NCI-H2081 (cell line): Measurements from ENCODE around the gene BPIFA2.

Experiments
- DNase-seq, 2 experiments: peaks; one replicate each; lab custom pipeline; 2025; lab: John Stamatoyannopoulos, UW

BPIFA2 gene

DNA sequence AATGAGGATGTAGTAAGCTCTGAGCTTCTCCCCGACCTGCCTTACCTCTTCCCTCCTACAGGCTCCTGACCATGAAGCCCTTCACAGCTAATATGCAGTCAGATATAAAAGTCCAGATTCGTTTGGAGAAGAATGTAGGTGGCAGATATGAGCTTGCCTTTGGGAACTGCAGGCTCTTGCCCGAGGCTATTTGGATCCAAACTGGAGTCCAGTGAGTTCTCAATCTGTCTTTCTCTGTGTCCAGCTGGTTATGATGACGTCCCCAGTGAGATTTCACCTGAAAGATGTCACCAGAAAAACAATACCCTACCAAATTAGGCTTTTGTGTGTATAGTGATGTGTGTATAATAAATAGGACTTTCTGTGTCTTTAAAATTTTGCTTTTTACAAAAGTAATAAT lies 34.5 kb downstream of the BPIFA2 start:
- no peak for DNase-seq

DNA sequence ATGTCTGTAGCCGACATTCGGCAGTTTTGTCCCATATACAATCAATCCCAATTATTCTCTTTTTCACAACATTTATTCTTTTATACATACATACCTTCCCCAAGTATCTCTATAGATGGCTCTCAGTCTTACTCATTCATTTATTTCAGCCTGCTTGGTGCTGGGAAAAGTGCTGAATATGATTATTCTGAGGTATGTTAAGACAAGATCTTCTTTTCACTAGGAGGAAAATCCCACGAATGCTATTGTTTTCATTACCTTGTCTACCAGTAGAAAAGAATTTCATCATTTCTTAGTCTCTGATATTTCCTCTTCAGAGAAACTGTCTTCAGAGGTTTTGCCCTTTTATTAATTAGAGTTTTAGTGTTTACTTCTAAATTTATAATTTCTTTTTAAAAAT lies 35.5 kb downstream of the BPIFA2 start:
- DNase-seq: no peak

DNA sequence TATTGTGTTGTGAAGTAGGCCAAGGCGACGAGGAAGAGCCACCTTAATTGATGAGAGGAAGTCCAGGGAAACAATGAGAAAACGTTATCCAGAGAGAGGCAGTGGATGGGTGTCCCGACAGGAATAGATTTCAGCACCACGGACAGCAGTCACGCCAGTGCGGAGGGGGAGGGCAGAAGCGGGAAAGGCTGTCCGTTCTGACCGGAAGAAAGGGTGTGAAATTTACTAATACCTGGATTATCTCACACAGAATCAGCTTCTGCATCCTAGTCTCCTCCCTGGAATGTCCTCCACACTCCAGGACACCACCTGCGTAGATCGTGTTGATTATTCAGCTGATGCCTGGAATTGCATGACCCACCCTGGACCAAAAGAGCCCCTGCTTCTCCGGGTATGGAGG lies 41.8 kb downstream of the BPIFA2 start:
- DNase-seq: no peak

DNA sequence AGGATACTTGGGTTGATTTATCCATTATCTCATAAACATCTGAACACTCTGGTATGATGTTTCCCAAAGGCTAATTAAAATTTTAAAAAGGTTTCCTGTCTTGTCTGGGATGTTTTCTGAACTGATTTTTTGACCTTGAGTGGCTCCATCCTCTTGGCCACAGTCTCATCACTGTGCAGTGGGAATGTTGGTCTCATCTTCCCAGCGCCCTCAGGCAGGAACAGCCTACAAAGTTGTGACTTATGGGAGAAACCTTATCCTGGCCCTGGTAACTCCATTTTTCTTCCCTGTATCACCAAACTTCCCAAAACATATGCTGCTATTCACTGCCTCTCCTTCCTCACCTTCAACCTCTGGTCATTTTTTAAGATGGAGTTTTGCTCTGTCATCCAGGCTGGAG lies 42.4 kb downstream of the BPIFA2 start:
- no peak for DNase-seq

DNA sequence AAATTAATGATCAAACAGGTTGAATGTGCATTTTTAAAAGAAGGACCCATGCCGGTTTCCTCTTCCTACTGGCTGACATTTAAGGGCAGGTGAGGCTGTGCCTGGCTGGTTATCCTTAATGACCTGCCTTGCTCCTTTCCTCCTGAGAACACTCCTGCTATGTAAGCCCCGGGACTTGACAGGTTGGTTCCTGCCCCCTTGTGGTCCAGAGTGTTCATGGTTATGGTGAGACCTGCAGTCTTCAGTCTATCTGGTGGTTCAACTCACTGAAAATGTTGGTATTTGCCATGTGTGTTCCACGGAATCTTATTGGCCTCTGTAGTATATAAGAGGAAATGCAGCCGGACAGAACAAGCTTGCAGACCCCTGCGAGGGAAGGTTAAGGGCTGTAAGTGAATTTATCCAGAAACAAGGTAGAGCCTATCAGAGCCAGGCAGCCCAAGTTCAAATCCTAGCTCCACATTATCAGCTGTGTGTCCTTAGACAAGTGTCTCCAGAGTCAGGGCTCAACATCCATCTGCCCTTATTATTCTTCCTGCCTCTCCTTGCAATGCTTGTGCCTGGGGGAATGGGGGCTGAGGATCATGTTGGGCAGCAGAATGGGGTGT lies 44.0 kb downstream of the BPIFA2 start:
- DNase-seq: peak; percentile 70 to 81

DNA sequence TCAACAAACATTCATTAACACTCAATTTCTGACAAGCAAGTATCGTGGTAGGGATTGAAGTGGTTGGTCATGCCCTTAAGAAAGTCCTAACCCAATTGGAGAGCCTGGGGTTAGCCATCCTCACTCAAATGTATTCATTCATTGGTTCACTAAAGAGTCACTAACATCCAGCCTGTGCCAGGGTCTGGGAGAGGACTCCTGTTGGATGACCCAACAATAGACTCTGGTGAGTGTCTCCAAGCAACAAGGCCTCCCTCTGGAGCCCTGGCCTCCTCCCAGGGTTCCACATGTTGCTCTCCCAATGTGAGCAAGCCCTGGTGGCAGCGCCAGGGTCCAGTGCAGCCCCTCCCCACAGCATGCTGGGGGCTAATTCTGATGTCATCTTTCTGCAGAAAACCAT lies 49.1 kb downstream of the BPIFA2 start, which contains the start of gene BPIFA3:
Gene BPIFA3, plus strand, starts transcription at position 301 of the 400 bp plus-strand sequence. CDS start 185 bp downstream, outside the sequence.
- no peak for DNase-seq

DNA sequence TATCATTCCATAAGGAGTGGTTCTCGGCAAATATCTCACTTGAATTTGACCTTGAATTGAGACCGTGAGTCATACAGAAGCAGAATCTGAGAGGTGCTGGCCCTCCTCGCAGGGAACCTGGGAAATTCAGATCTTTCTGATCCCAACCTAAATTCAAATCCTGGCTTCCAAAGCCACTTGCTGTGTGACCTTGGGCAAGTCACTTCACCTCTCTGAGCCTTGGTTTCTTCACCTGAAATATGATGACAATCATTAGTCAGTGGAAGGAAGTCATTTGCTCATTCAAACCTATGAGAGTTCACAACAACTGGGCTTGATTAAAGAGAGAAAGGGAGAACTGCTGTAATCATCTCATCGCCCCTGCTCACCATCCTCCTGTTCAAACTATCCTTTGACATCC lies 56.4 kb downstream of the BPIFA2 start:
- no peak for DNase-seq

DNA sequence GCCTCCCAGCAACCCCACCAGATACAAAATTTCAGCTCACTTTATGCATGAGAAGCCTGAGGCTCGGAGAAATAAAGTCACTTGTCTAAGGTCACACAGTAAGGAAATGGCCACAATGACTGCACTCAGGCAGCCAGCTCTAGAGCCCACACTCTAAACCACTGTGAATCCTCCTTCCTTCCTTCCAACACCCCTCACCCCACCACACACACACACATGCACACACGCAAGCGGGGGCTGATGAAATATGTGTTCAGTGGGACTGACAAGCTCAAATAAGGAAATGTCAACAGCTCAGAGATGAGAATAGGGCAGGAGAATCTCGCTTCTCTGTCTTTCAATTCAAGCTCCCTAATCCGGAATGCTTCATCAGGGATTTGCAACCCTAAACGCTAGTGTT lies 61.9 kb downstream of the BPIFA2 start:
- DNase-seq: no peak
